Esophagus squamous epithelium (tissue), 5 donors: ENCODE data around the gene EPHA1. TPM values are rescaled to one million over a fixed set of nuclear protein-coding genes. Genes with fewer than 3 reads are reported as not detected.

Experiments used
- DNase-seq: peaks from one replicate; lab custom pipeline; 2025; lab: John Stamatoyannopoulos, UW
- H3K27ac ChIP-seq, 4 donors: fragments of 200-600 bp; sonication (generic); one replicate each; pipeline ENCODE4 v1.5.1; 2016 to 2019; ENCODE audit warnings: mild to moderate bottlenecking in 1 of 4
- H3K27me3 ChIP-seq, 4 donors: fragments of 200-600 bp; sonication (generic); 1 replicate in 3 of 4; 2 replicates in 1 of 4; pipeline versions ENCODE4 v1.5.1 to v1.6.0; 2017 to 2021; ENCODE audit warnings: antibody characterized with exemption in 1 of 4
- H3K36me3 ChIP-seq, 3 donors: fragments of 200-600 bp; sonication (generic); one replicate each; pipeline ENCODE4 v1.5.1; 2016 to 2019
- H3K4me1 ChIP-seq, 3 donors: fragments of 200-600 bp; sonication (generic); one replicate each; pipeline ENCODE4 v1.5.1; 2017 to 2019
- H3K4me3 ChIP-seq, 4 donors: fragments of 200-600 bp; sonication (generic); 1 replicate in 3 of 4; 2 replicates in 1 of 4; pipeline ENCODE4 v1.5.1; 2016 to 2019; ENCODE audit warnings: mild to moderate bottlenecking in 2 of 4, moderate library complexity in 1 of 4
- H3K9me3 ChIP-seq, 3 donors: fragments of 200-600 bp; sonication (generic); one replicate each; pipeline ENCODE4 v1.5.1; 2016 to 2019
- CTCF ChIP-seq, 6 experiments: fragments of 450-650 bp in 4 of 6; fragments of 200-600 bp in 2 of 6; sonication (generic) in 2 of 6; IDR thresholded peaks; one replicate each; pipeline ENCODE4 v1.5.1; 2016 to 2019; ENCODE audit warnings: antibody characterized with exemption in 6 of 6, mild to moderate bottlenecking in 4 of 6, moderate library complexity in 4 of 6
- POLR2A ChIP-seq, 4 donors: fragments of 450-650 bp; IDR thresholded peaks; one replicate each; pipeline ENCODE4 v1.6.1; 2017; ENCODE audit warnings: antibody characterized with exemption in 4 of 4, mild to moderate bottlenecking in 4 of 4, moderate library complexity in 3 of 4
- WGBS, 2 donors: methylation state at CpG; one replicate each; pipeline ENCODE4 v1.1.5; 2018; 5-methylcytosine and 5-hydroxymethylcytosine counted together
- intact Hi-C: fragments of 100-400 bp; cut with DNase I; formaldehyde crosslinking; loops from one replicate; pipeline ENCODE4 v1.15.0; 2022
- total RNA-seq, 4 donors: library from RNA; depleted of rRNA; stranded (reverse); fragments of >200 nt; gene quantifications; one replicate each; pipeline ENCODE4 v1.1.0, GENCODE V29; 2016
- donor health status: DM: yes; HTN: yes; CAD: no.

Gene EPHA1
- total RNA-seq, 4 donors from 2014 or later = 64.5 to 132 (median 77.4) TPM

GRCh38 chr7:143455491-143455890, 46.8 kb upstream of the EPHA1 start:
- 72 to 91% methylated on average over 2 of the region's 2 CpGs for WGBS, 2 donors
- Histone ChIP-seq H3K9me3 (no peaks in the 10 kb centered on the region), H3K4me3 (no peak overlapping the region), H3K27me3 (no peaks in the 10 kb centered on the region), H3K27ac (no peak overlapping the region), H3K4me1 (peaks cover 3 to 54% (median 9%) of the 10 kb centered on the region in 3 donors), H3K36me3 (no peaks in the 10 kb centered on the region)
- intact Hi-C loops = no loop called here
- no peak for TF ChIP-seq CTCF (IDR thresholded peaks at IDR 0.05)
- TF ChIP-seq POLR2A (IDR thresholded peaks at IDR 0.05) = no peak
- no peak for DNase-seq

- Histone ChIP-seq H3K4me3 (no peak overlapping the region), H3K36me3 (no peaks in the 10 kb centered on the region), H3K27me3 (no peaks in the 10 kb centered on the region), H3K9me3 (no peaks in the 10 kb centered on the region), H3K4me1 (peaks cover 3 to 43% (median 7%) of the 10 kb centered on the region in 3 donors), H3K27ac (peak overlapping the region in 2 of 4 donors; percentile 15 to 36)
- 25 to 31% methylated on average over 1 of the region's 1 CpG for WGBS, 2 donors
- intact Hi-C loops = no loop called here
- TF ChIP-seq CTCF (IDR thresholded peaks at IDR 0.05) = no peak
- no peak for TF ChIP-seq POLR2A (IDR thresholded peaks at IDR 0.05)
- DNase-seq = no peak
Observed at GRCh38 chr7:143454091-143454680, 45.5 kb upstream of the EPHA1 start.

DNA sequence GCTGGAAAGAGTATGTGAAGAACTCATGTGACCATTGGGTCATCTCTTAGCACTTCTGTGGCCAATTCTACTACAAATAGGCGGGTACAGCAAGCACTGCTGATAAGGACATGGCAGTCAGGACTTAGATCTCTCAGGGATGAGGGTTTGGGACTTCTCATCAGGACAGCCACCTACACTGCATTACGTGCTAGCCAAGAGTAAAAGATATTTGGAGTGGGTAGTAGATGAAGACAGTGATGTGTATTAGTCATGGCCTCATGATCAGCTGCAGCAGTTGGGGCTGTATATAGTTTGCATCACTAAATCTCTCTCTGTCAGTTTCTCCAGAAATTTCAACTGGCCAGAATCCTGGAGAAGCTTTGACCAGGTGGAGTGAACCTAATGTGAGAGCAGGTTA, 43.8 kb upstream of the EPHA1 start:
- H3K27me3 ChIP-seq = no peaks in the 10 kb centered on the region
- H3K4me1 ChIP-seq = peaks cover 0 to 26% (median 0%) of the 10 kb centered on the region in 3 donors
- no peaks in the 10 kb centered on the region for H3K36me3 ChIP-seq
- no peak overlapping the region for H3K4me3 ChIP-seq
- no peak for DNase-seq
- intact Hi-C loops = no loop called here
- H3K27ac ChIP-seq = no peak overlapping the region
- 77 to 78% methylated on average over 2 of the region's 2 CpGs for WGBS, 2 donors
- no peak for TF ChIP-seq CTCF (IDR thresholded peaks at IDR 0.05)
- no peak for TF ChIP-seq POLR2A (IDR thresholded peaks at IDR 0.05)
- no peaks in the 10 kb centered on the region for H3K9me3 ChIP-seq

- H3K27ac ChIP-seq = no peak overlapping the region
- peaks cover 0 to 3% (median 0%) of the 10 kb centered on the region in 4 donors for H3K27me3 ChIP-seq
Observed at GRCh38 chr7:143451746-143452145, 43.1 kb upstream of the EPHA1 start.

More at GRCh38 chr7:143451746-143452145, 43.1 kb upstream of the EPHA1 start:
- no peak for DNase-seq
- H3K4me3 ChIP-seq = no peak overlapping the region
- H3K36me3 ChIP-seq = no peaks in the 10 kb centered on the region
- no peak for TF ChIP-seq POLR2A (IDR thresholded peaks at IDR 0.05)
- TF ChIP-seq CTCF (IDR thresholded peaks at IDR 0.05) = no peak
- no peaks in the 10 kb centered on the region for H3K9me3 ChIP-seq
- peaks cover 0 to 19% (median 0%) of the 10 kb centered on the region in 3 donors for H3K4me1 ChIP-seq
- WGBS, 2 donors = 71 to 100% methylated on average over 1 of the region's 1 CpG
- intact Hi-C loops = no loop called here
